ENCODE results near the gene RORC. TPM values are rescaled to one million over a fixed set of nuclear protein-coding genes. Genes with fewer than 3 reads are reported as not detected.

The RORC gene
- polyA plus RNA-seq, 1 donor, result 8.7 TPM

GRCh38 chr1:151828921-151829320, 2.7 kb downstream of the RORC start:
- no peaks in the 10 kb centered on the region for H3K36me3 ChIP-seq (ENCODE audit: control insufficient read depth, insufficient read depth, low read length)
- DNase-seq, result peak in 1 of 2 donors; percentile 61
- H3K27ac ChIP-seq (ENCODE audit: low read length), result no peak overlapping the region
- H3K27me3 ChIP-seq (ENCODE audit: control insufficient read depth, insufficient read depth, low read length), result peaks cover 3% of the 10 kb centered on the region
- WGBS (ENCODE audit: insufficient coverage, low lambda C conversion rate), result 0% methylated on average over 2 of the region's 12 CpGs
- peaks cover 33% of the 10 kb centered on the region for H3K4me1 ChIP-seq (ENCODE audit: control insufficient read depth, insufficient read depth, low read length)
- H3K9me3 ChIP-seq (ENCODE audit: control insufficient read depth, low read depth, low read length), result peaks cover 3% of the 10 kb centered on the region
- H3K4me3 ChIP-seq (ENCODE audit: low read length), result no peak overlapping the region

DNA sequence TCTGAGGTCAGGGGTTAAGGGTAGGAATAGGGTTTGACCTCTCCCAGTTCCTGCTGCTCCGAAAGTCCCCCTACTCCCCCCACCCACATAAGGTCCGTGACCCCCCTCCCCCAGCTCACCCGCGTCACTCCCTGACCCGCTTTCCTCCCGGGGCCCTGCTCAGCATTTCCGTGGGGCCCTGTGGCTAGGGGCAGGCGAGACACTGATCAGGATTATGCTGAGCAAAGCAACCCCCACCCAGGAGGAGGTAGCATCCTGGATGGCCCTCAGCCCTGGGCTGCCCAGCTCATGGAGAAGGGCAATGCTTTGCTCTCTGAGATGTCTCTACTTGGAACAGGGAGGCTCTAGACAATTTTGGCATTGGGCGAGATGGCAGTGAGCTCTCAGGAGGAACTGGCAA, 3.7 kb downstream of the RORC start:
- H3K36me3 ChIP-seq (ENCODE audit: control insufficient read depth, insufficient read depth, low read length), result no peaks in the 10 kb centered on the region
- no peak for DNase-seq
- H3K27me3 ChIP-seq (ENCODE audit: control insufficient read depth, insufficient read depth, low read length), result peaks cover 3% of the 10 kb centered on the region
- WGBS (ENCODE audit: insufficient coverage, low lambda C conversion rate), result no CpG with 5 or more reads among the region's 9 CpGs
- no peak overlapping the region for H3K27ac ChIP-seq (ENCODE audit: low read length)
- peaks cover 3% of the 10 kb centered on the region for H3K9me3 ChIP-seq (ENCODE audit: control insufficient read depth, low read depth, low read length)
- peaks cover 33% of the 10 kb centered on the region for H3K4me1 ChIP-seq (ENCODE audit: control insufficient read depth, insufficient read depth, low read length)
- no peak overlapping the region for H3K4me3 ChIP-seq (ENCODE audit: low read length)

DNA sequence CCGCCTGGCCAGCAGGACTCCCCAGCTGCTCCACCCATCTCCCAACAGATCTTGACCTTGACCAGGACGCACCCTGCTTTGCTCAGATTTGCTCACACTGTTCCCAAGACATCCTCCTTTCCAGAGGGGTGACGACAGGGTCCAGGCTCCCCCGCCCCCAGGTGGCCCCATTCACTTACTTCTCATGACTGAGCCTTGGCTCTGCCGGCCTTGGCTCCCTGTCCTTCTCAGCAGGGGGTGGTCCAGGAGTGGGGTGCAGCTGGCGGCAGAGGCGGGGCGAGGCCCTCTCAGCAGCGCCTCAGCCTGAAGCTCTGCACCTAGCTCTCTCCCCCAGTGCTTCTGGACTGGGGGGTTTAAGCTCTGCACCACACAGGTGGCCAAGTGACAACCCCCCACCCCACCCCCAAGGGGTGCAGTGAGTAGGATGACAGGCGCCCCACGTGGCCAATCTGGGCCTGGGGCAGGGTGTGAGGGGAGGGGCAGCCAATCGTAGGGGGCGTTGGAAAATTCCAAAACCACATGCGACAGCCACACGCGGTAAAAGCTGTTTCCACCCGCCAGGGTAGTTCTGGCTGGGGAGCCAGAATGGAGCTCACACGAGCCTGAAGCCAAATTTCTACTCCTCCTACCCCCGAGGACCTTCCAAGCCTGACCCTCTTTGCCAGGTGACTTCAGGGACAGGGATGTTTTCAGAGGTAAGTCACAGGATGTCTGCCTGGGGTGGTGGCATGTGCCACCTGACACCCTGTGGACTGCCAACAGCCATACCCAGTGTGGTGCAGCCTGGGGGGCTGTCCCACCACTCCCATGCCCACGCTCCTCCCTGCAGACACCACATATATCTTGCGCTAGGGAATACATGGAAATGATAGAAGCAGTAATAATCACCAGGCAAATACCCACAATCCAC, 5.6 kb downstream of the RORC start:
- no peaks in the 10 kb centered on the region for H3K9me3 ChIP-seq (ENCODE audit: control insufficient read depth, low read depth, low read length)
- no peaks in the 10 kb centered on the region for H3K36me3 ChIP-seq (ENCODE audit: control insufficient read depth, insufficient read depth, low read length)
- no peak overlapping the region for H3K4me3 ChIP-seq (ENCODE audit: low read length)
- peaks cover 25% of the 10 kb centered on the region for H3K4me1 ChIP-seq (ENCODE audit: control insufficient read depth, insufficient read depth, low read length)
- H3K27me3 ChIP-seq (ENCODE audit: control insufficient read depth, insufficient read depth, low read length), result peaks cover 3% of the 10 kb centered on the region
- no peak overlapping the region for H3K27ac ChIP-seq (ENCODE audit: low read length)
- peak; percentile 80 to 82 for DNase-seq
- WGBS (ENCODE audit: insufficient coverage, low lambda C conversion rate), result no CpG with 5 or more reads among the region's 21 CpGs

DNA sequence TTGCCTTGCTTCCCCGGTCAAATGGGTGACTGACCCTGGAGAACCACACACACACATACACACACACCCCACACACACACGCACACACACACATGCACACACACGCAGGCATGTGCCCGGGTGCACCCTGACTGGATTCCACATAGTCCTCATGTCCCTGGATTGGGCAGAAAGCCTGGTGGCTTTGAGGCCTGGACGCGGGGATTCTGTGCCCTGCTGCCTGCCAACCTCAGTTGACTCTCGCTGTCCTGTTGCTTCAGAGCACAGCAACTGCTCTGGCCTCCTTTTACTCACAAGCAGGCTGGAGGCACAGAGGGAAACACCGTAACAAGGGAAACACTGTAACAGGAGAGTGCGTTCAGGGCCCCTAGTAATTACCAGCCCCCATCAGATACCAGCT, 6.4 kb downstream of the RORC start:
- H3K4me1 ChIP-seq (ENCODE audit: control insufficient read depth, insufficient read depth, low read length), result peaks cover 21% of the 10 kb centered on the region

GRCh38 chr1:151823175-151823574, 8.4 kb downstream of the RORC start:
- Histone ChIP-seq H3K4me1 (ENCODE audit: control insufficient read depth, insufficient read depth, low read length) (peaks cover 13% of the 10 kb centered on the region), H3K9me3 (ENCODE audit: control insufficient read depth, low read depth, low read length) (no peaks in the 10 kb centered on the region), H3K27ac (ENCODE audit: low read length) (no peak overlapping the region), H3K4me3 (ENCODE audit: low read length) (no peak overlapping the region), H3K36me3 (ENCODE audit: control insufficient read depth, insufficient read depth, low read length) (no peaks in the 10 kb centered on the region), H3K27me3 (ENCODE audit: control insufficient read depth, insufficient read depth, low read length) (peaks cover 2% of the 10 kb centered on the region)
- 60% methylated on average over 1 of the region's 8 CpGs for WGBS (ENCODE audit: insufficient coverage, low lambda C conversion rate)
- no peak for DNase-seq

More for the DNA sequence above, 6.4 kb downstream of the RORC start:
- H3K27ac ChIP-seq (ENCODE audit: low read length), result no peak overlapping the region
- no peaks in the 10 kb centered on the region for H3K9me3 ChIP-seq (ENCODE audit: control insufficient read depth, low read depth, low read length)
- no peak for DNase-seq
- H3K27me3 ChIP-seq (ENCODE audit: control insufficient read depth, insufficient read depth, low read length), result peaks cover 3% of the 10 kb centered on the region
- no peaks in the 10 kb centered on the region for H3K36me3 ChIP-seq (ENCODE audit: control insufficient read depth, insufficient read depth, low read length)
- no peak overlapping the region for H3K4me3 ChIP-seq (ENCODE audit: low read length)
- WGBS (ENCODE audit: insufficient coverage, low lambda C conversion rate), result no CpG with 5 or more reads among the region's 9 CpGs

DNA sequence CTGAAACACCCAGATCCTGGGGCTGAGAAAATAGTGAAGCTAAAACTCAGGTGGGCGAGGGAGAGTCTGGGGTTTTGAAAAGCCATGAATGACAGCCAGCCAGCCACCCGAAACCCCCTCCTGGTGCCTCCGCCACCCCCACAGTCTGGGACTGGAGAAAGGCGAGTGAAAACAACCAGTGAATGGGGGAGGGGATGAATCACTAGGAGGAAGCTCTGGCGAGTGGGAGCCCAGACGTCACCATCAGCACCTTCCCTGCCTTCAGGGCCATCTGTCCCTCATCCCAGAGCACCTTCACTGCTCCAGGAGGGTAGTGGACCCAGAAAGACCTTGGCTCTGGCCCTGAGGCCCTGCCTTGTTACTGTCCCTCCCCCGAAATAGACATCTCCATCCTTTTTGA, 9.2 kb downstream of the RORC start:
- Histone ChIP-seq H3K27ac (ENCODE audit: low read length) (no peak overlapping the region), H3K36me3 (ENCODE audit: control insufficient read depth, insufficient read depth, low read length) (no peaks in the 10 kb centered on the region), H3K4me3 (ENCODE audit: low read length) (no peak overlapping the region), H3K9me3 (ENCODE audit: control insufficient read depth, low read depth, low read length) (no peaks in the 10 kb centered on the region), H3K4me1 (ENCODE audit: control insufficient read depth, insufficient read depth, low read length) (peaks cover 14% of the 10 kb centered on the region), H3K27me3 (ENCODE audit: control insufficient read depth, insufficient read depth, low read length) (no peaks in the 10 kb centered on the region)
- DNase-seq, result no peak
- WGBS (ENCODE audit: insufficient coverage, low lambda C conversion rate), result no CpG with 5 or more reads among the region's 7 CpGs

- no peaks in the 10 kb centered on the region for H3K9me3 ChIP-seq (ENCODE audit: control insufficient read depth, low read depth, low read length)
- WGBS (ENCODE audit: insufficient coverage, low lambda C conversion rate), result no CpG with 5 or more reads among the region's 2 CpGs
- H3K4me1 ChIP-seq (ENCODE audit: control insufficient read depth, insufficient read depth, low read length), result peaks cover 16% of the 10 kb centered on the region
- H3K36me3 ChIP-seq (ENCODE audit: control insufficient read depth, insufficient read depth, low read length), result no peaks in the 10 kb centered on the region
- no peak overlapping the region for H3K27ac ChIP-seq (ENCODE audit: low read length)
- H3K4me3 ChIP-seq (ENCODE audit: low read length), result no peak overlapping the region
- no peaks in the 10 kb centered on the region for H3K27me3 ChIP-seq (ENCODE audit: control insufficient read depth, insufficient read depth, low read length)
- peak in 1 of 2 donors; percentile 47 for DNase-seq
Measured at GRCh38 chr1:151820940-151821339, 10.7 kb downstream of the RORC start.

DNA sequence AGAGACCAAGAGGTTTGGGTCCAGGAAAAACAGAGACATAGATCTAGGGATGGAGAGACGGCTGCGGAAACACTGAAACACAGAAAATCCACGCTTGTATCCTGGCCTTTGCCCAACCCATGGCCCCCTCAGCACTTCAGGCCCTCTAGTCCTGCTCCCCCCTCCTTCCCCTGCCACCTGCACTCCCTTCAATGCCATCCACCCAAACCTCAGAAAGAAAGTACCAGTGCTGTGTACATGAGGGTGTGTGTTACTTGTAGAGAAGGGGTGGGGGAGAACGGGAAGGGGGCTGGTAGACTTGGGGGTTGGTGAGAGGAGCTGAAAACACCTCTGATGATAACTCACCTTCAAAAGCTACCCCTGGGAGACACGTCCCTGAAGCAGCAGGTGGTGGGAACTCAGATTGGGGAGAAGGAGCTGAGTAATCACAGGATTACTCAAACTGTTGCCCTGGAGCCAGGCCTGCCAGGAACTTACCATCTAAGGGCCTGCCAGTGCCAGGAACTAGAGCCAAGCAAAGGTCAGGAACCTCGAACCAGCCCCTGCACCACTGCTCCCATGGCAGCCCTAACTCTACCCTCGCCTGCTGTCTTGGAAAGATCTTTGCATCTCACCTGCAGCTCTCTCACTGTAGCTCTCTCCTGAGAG, 11.5 kb downstream of the RORC start:
- Histone ChIP-seq H3K27me3 (ENCODE audit: control insufficient read depth, insufficient read depth, low read length) (no peaks in the 10 kb centered on the region), H3K4me1 (ENCODE audit: control insufficient read depth, insufficient read depth, low read length) (peaks cover 9% of the 10 kb centered on the region), H3K27ac (ENCODE audit: low read length) (no peak overlapping the region), H3K9me3 (ENCODE audit: control insufficient read depth, low read depth, low read length) (no peaks in the 10 kb centered on the region), H3K4me3 (ENCODE audit: low read length) (no peak overlapping the region), H3K36me3 (ENCODE audit: control insufficient read depth, insufficient read depth, low read length) (no peaks in the 10 kb centered on the region)
- no CpG with 5 or more reads among the region's 7 CpGs for WGBS (ENCODE audit: insufficient coverage, low lambda C conversion rate)
- no peak for DNase-seq

- no peak for DNase-seq
- no peaks in the 10 kb centered on the region for H3K36me3 ChIP-seq (ENCODE audit: control insufficient read depth, insufficient read depth, low read length)
- H3K4me3 ChIP-seq (ENCODE audit: low read length), result no peak overlapping the region
- no CpG with 5 or more reads among the region's 12 CpGs for WGBS (ENCODE audit: insufficient coverage, low lambda C conversion rate)
- no peaks in the 10 kb centered on the region for H3K9me3 ChIP-seq (ENCODE audit: control insufficient read depth, low read depth, low read length)
- H3K27ac ChIP-seq (ENCODE audit: low read length), result no peak overlapping the region
- H3K4me1 ChIP-seq (ENCODE audit: control insufficient read depth, insufficient read depth, low read length), result peaks cover 8% of the 10 kb centered on the region
- no peaks in the 10 kb centered on the region for H3K27me3 ChIP-seq (ENCODE audit: control insufficient read depth, insufficient read depth, low read length)
Measured at GRCh38 chr1:151819227-151819835, 12.3 kb downstream of the RORC start.

DNA sequence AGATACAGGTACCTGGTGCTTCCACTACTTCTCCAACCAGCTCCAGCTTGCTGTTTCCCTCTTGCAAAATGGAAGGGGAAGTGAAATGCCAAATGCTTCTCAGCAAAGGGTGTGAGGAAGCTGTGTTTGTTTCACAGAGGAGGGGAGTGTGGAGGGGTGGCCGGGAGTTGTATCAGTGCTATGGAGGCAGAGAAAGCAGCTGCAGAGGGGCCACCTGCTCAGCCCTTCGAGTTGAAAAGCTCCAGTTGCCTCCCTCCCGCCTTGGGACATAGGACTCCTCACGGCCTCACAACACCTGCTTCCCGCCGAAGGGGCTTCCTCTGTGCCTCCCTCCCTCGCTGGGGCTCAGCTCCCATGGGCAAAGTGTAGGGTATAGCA, 14.3 kb downstream of the RORC start:
- no peaks in the 10 kb centered on the region for H3K36me3 ChIP-seq (ENCODE audit: control insufficient read depth, insufficient read depth, low read length)
- H3K27ac ChIP-seq (ENCODE audit: low read length), result no peak overlapping the region
- H3K4me3 ChIP-seq (ENCODE audit: low read length), result no peak overlapping the region
- WGBS (ENCODE audit: insufficient coverage, low lambda C conversion rate), result no CpG with 5 or more reads among the region's 7 CpGs
- no peak for DNase-seq
- peaks cover 8% of the 10 kb centered on the region for H3K4me1 ChIP-seq (ENCODE audit: control insufficient read depth, insufficient read depth, low read length)
- no peaks in the 10 kb centered on the region for H3K9me3 ChIP-seq (ENCODE audit: control insufficient read depth, low read depth, low read length)
- H3K27me3 ChIP-seq (ENCODE audit: control insufficient read depth, insufficient read depth, low read length), result no peaks in the 10 kb centered on the region
